Breast epithelium (tissue), 4 donors: ENCODE data around the gene DGUOK. TPM values are rescaled to one million over a fixed set of nuclear protein-coding genes. Genes with fewer than 3 reads are reported as not detected.
A peak's percentile ranks its signal among the peaks of the same experiment; 100 is the strongest.

Experiments used
- DNase-seq, 2 donors: peaks; one replicate each; pipeline ENCODE4 v3.0.0-alpha.2; 2019; ENCODE audit warnings: low spot score in 2 of 2
- H3K27ac ChIP-seq, 2 donors: fragments of 200-600 bp; sonication (generic) in 1 of 2; one replicate each; pipeline ENCODE4 v1.5.1; 2016 to 2019; ENCODE audit warnings: mild to moderate bottlenecking in 1 of 2
- H3K27me3 ChIP-seq, 2 donors: fragments of 200-600 bp; sonication (generic) in 1 of 2; one replicate each; pipeline versions ENCODE4 v1.5.1 to v1.6.0; 2017 to 2019; ENCODE audit warnings: control low read depth in 1 of 2, mild to moderate bottlenecking in 1 of 2
- H3K36me3 ChIP-seq: fragments of 200-600 bp; one replicate; pipeline ENCODE4 v1.5.1; 2019
- H3K4me1 ChIP-seq, 2 donors: fragments of 200-600 bp; sonication (generic); one replicate each; pipeline ENCODE4 v1.5.1; 2016 to 2019; ENCODE audit warnings: control low read depth in 1 of 2
- H3K4me3 ChIP-seq, 3 donors: fragments of 200-600 bp; sonication (generic); 1 replicate in 2 of 3; 2 replicates in 1 of 3; pipeline ENCODE4 v1.5.1; 2016 to 2019; ENCODE audit warnings: mild to moderate bottlenecking in 3 of 3, moderate library complexity in 2 of 3
- H3K9me3 ChIP-seq, 2 donors: fragments of 200-600 bp; sonication (generic) in 1 of 2; one replicate each; pipeline ENCODE4 v1.5.1; 2016 to 2019; ENCODE audit warnings: control low read depth in 1 of 2
- POLR2A ChIP-seq: fragments of 450-650 bp; IDR thresholded peaks from one replicate; pipeline ENCODE4 v1.6.1; 2016; ENCODE audit warnings: antibody characterized with exemption, mild to moderate bottlenecking, moderate library complexity
- POLR2AphosphoS5 ChIP-seq, 3 donors: sonication (generic); formaldehyde crosslinking; IDR thresholded peaks; one replicate each; pipeline ENCODE4 v1.6.1; 2017; ENCODE audit warnings: antibody characterized with exemption in 3 of 3
- intact Hi-C: fragments of 100-400 bp; cut with DNase I; formaldehyde crosslinking; loops from one replicate; pipeline ENCODE4 v1.15.1; 2023; ENCODE audit warnings: low total_unique reads
- total RNA-seq, 3 donors: library from RNA; depleted of rRNA; stranded (reverse); fragments of >200 nt; gene quantifications; one replicate each; pipeline ENCODE4 v1.1.0, GENCODE V29; 2016
- TF ChIP-seq, protein P1 (sequence below), 3 donors: fragments of 450-650 bp; IDR thresholded peaks; one replicate each; pipeline ENCODE4 v1.5.1; 2016 to 2017; ENCODE audit warnings: antibody characterized with exemption in 3 of 3, mild to moderate bottlenecking in 3 of 3, moderate library complexity in 3 of 3

DGUOK gene
- total RNA-seq, 3 donors from 2014 or later: 35.4 to 45.7 (median 42.3) TPM

DNA sequence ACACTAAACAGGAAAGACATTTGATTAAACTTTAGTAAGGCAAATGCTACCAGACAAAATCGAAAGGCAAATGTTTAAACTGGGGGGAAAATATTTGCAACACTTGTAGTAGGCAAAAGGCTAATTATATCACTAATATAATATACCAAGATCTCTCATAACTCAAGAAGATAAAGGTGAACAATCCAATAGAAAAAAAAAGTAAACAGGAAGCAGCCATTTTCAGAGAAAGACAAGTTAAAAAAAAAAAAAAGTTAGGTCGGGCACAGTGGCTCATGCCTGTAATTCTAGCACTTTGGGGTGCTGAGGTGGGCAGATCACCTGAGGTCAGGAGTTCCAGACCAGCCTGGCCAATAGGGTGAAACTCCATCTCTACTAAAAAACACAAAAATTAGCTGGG lies 38.3 kb upstream of the DGUOK start:
- H3K4me3 ChIP-seq: no peak overlapping the region
- no peak overlapping the region for H3K27ac ChIP-seq
- no peaks in the 10 kb centered on the region for H3K27me3 ChIP-seq
- no peaks in the 10 kb centered on the region for H3K4me1 ChIP-seq
- DNase-seq: no peak
- intact Hi-C loops: no loop called here
- H3K36me3 ChIP-seq: no peaks in the 10 kb centered on the region
- H3K9me3 ChIP-seq: no peaks in the 10 kb centered on the region
- TF ChIP-seq POLR2AphosphoS5 (IDR thresholded peaks at IDR 0.05): no peak
- TF ChIP-seq POLR2A: no peak
- TF ChIP-seq, protein P1, sequence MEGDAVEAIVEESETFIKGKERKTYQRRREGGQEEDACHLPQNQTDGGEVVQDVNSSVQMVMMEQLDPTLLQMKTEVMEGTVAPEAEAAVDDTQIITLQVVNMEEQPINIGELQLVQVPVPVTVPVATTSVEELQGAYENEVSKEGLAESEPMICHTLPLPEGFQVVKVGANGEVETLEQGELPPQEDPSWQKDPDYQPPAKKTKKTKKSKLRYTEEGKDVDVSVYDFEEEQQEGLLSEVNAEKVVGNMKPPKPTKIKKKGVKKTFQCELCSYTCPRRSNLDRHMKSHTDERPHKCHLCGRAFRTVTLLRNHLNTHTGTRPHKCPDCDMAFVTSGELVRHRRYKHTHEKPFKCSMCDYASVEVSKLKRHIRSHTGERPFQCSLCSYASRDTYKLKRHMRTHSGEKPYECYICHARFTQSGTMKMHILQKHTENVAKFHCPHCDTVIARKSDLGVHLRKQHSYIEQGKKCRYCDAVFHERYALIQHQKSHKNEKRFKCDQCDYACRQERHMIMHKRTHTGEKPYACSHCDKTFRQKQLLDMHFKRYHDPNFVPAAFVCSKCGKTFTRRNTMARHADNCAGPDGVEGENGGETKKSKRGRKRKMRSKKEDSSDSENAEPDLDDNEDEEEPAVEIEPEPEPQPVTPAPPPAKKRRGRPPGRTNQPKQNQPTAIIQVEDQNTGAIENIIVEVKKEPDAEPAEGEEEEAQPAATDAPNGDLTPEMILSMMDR (IDR thresholded peaks at IDR 0.05): no peak

DNA sequence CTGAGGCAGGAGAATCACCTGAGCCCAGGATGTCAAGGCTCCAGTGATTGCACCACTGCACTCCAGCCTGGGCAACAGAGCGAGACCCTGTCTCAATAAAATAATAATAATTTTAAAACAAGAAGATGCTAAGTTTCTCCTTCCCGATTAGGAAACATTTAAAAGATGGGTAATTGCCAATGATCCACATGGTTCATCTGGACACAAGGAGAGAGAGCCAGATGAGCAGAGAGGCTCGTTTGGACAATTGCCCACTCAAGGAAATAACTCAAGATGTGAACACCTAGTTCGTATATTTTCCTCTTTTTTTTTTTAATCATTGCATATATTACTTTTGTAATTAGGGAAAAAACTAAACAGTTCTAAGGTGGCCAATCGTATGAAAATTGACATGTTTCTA lies 37.5 kb upstream of the DGUOK start:
- Histone ChIP-seq H3K9me3 (no peaks in the 10 kb centered on the region), H3K36me3 (no peaks in the 10 kb centered on the region), H3K4me3 (no peak overlapping the region), H3K27me3 (no peaks in the 10 kb centered on the region), H3K27ac (no peak overlapping the region), H3K4me1 (no peaks in the 10 kb centered on the region)
- DNase-seq: no peak
- intact Hi-C loops: no loop called here
- TF ChIP-seq POLR2AphosphoS5 (IDR thresholded peaks at IDR 0.05) (no peak), POLR2A (no peak)
- TF ChIP-seq, protein P1 (IDR thresholded peaks at IDR 0.05): no peak

DNA sequence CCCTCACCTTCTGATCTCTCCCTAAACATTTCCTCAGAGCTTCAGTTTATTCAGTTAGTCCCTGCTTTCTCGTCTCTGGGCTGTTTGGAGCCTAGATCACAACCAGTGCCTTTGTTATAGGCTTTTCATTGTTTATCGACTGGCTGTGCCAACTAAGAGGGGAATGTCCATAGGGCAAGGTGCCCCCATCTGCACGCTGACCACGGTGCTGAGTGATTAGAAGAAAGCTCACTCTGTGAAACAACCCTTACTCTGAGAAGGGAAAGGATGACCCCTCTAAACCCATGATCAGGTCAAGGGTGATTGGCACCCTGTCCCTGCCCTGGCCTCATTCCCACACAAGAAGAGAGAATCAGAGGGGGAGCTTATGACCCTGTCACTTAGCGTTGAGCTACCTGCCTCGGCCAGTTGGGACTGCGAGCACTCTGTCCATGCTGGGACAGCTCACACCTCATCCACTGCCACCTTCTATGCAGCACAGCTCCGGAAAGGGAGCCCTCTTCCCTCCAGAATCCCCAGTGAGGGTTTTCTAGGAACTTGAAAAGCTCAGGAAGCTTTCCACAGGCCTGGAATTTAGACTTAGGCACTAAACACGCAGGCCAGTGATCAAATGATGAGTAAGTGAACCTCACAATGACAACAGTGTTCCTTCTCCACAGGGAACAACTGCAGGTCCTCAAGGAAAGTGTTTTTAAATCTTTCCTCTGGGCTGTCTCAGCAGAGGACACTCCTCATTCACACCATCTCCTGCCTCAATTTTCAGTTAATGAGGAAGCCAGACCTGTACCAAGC lies 36.2 kb upstream of the DGUOK start:
- Histone ChIP-seq H3K27ac (peak overlapping the region; percentile 86 to 87), H3K4me1 (no peaks in the 10 kb centered on the region), H3K4me3 (no peak overlapping the region), H3K9me3 (no peaks in the 10 kb centered on the region), H3K36me3 (no peaks in the 10 kb centered on the region), H3K27me3 (no peaks in the 10 kb centered on the region)
- TF ChIP-seq POLR2A (no peak), POLR2AphosphoS5 (IDR thresholded peaks at IDR 0.05) (no peak)
- intact Hi-C loops: no loop called here
- DNase-seq: no peak

DNA sequence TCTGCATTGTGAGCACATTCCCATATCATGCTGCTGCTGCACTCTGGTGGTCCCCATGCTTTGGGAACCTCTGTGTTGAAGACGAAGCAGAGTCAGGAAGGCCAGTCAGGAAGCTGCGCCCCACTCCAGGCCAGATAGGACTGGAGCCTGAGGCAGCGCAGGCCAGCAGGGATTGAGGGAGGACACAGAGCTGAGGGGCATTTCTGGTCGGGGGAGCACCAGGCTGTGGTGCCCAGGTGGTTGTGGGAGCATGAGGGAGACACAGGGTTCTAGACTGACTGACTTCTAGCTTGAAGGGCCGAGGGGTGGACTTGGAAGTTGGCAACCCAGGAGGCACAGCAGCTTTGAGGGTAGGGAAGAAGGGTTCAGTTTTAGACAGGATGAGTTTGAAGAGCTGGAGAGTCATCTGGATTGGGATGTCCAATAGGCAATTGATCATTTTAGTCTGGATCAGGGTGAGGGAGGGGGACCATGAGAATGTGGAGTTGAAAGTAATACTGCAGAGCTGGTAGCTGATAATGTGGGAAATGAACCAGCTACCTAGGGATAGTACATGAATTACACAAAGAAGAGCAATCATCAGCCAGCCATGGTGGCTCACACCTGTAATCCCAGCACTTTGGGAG lies 35.3 kb upstream of the DGUOK start:
- DNase-seq: no peak
- intact Hi-C loops: no loop called here
- H3K4me3 ChIP-seq: no peak overlapping the region
- TF ChIP-seq POLR2AphosphoS5 (IDR thresholded peaks at IDR 0.05) (no peak), POLR2A (no peak)
- TF ChIP-seq, protein P1 (IDR thresholded peaks at IDR 0.05): no peak
- peak overlapping the region; percentile 86 to 87 for H3K27ac ChIP-seq
- no peaks in the 10 kb centered on the region for H3K4me1 ChIP-seq
- H3K27me3 ChIP-seq: no peaks in the 10 kb centered on the region
- H3K36me3 ChIP-seq: no peaks in the 10 kb centered on the region
- no peaks in the 10 kb centered on the region for H3K9me3 ChIP-seq

DNA sequence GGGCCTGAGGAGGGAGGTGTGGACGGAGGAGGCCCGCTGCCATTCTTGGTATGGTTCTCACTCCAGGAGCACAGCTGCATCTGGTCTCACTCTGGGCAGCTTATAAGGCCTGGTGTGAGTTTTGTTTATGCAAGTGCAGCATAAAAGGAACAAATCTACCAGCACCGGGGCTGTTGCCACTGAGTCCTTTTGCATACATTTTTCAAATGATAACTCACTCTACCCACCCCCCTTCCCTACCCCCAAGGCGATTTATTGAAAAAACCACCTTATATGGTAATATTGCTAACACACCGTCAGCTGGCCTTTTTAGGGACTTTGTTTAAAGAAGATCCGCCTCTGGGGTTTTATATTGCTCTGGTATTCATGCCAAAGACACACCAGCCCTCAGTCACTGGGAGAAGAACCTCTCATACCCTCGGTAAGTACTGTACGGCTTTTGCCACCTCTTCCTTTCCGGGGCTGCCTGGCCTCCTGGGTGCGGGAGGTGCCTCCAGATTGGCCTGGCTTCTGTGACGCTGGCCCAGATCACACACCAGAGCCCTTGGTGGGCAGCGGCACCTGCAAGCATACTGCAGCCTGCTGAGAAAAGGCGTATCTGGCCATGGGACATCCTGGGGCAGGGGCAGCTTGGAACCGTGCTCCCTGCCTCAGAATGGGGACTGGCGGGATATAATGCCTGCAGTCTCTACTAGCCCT lies 33.9 kb upstream of the DGUOK start, which contains the start of gene ACTG2:
Gene ACTG2 (plus strand): TSS at position 378 of the 699 bp plus-strand sequence. CDS start 8,304 bp downstream, outside the sequence.
- TF ChIP-seq POLR2A (no peak), POLR2AphosphoS5 (IDR thresholded peaks at IDR 0.05) (peak in 1 of 3 donors; percentile 10)
- TF ChIP-seq, protein P1 (IDR thresholded peaks at IDR 0.05): no peak

More for the DNA sequence above, 33.9 kb upstream of the DGUOK start, which contains the start of gene ACTG2:
- Histone ChIP-seq H3K27ac (peak within 1 kb of the TSS; percentile 86 to 87), H3K36me3 (no peaks in the 10 kb centered on the region), H3K4me1 (peaks cover 0 to 8% of the 10 kb centered on the region in 2 donors), H3K4me3 (peak within 1 kb of the TSS; percentile 14 to 59 (median 42)), H3K9me3 (no peaks in the 10 kb centered on the region), H3K27me3 (no peaks in the 10 kb centered on the region)
- DNase-seq: peak in 1 of 2 donors; percentile 54
- intact Hi-C loops: no loop called here
